Measurements from ENCODE around the gene FGD2. TPM values are rescaled to one million over a fixed set of nuclear protein-coding genes. Genes with fewer than 3 reads are reported as not detected.
A peak's percentile ranks its signal among the peaks of the same experiment; 100 is the strongest.

The FGD2 gene
- total RNA-seq, 1 experiment from 2014 or later, result 0.17 TPM

- Histone ChIP-seq H3K27me3 (ENCODE audit: control insufficient read depth, insufficient read depth, low read length) (no peaks in the 10 kb centered on the region), H3K36me3 (replicated peaks; ENCODE audit: control insufficient read depth, insufficient read depth, low read length) (no peaks in the 10 kb centered on the region), H3K4me3 (ENCODE audit: insufficient read depth, low read depth, low read length) (no peak overlapping the region)
- DNase-seq, result peak; percentile 12
Measured at GRCh38 chr6:37048851-37049757, 43.6 kb downstream of the FGD2 start.

- Histone ChIP-seq H3K27me3 (ENCODE audit: control insufficient read depth, insufficient read depth, low read length) (no peaks in the 10 kb centered on the region), H3K36me3 (replicated peaks; ENCODE audit: control insufficient read depth, insufficient read depth, low read length) (no peaks in the 10 kb centered on the region), H3K4me3 (ENCODE audit: insufficient read depth, low read depth, low read length) (no peak overlapping the region)
- DNase-seq, result no peak
Measured at GRCh38 chr6:37049758-37050044, 44.2 kb downstream of the FGD2 start.

GRCh38 chr6:37050045-37050853, 44.8 kb downstream of the FGD2 start:
- Histone ChIP-seq H3K4me3 (ENCODE audit: insufficient read depth, low read depth, low read length) (no peak overlapping the region), H3K36me3 (replicated peaks; ENCODE audit: control insufficient read depth, insufficient read depth, low read length) (no peaks in the 10 kb centered on the region), H3K27me3 (ENCODE audit: control insufficient read depth, insufficient read depth, low read length) (no peaks in the 10 kb centered on the region)
- no peak for DNase-seq

- no peak overlapping the region for H3K4me3 ChIP-seq (ENCODE audit: insufficient read depth, low read depth, low read length)
- no peak for DNase-seq
- H3K36me3 ChIP-seq (replicated peaks; ENCODE audit: control insufficient read depth, insufficient read depth, low read length), result no peaks in the 10 kb centered on the region
- H3K27me3 ChIP-seq (ENCODE audit: control insufficient read depth, insufficient read depth, low read length), result no peaks in the 10 kb centered on the region
Measured at GRCh38 chr6:37050854-37051137, 45.3 kb downstream of the FGD2 start.

- Histone ChIP-seq H3K36me3 (replicated peaks; ENCODE audit: control insufficient read depth, insufficient read depth, low read length) (no peaks in the 10 kb centered on the region), H3K27me3 (ENCODE audit: control insufficient read depth, insufficient read depth, low read length) (no peaks in the 10 kb centered on the region), H3K4me3 (ENCODE audit: insufficient read depth, low read depth, low read length) (no peak overlapping the region)
- DNase-seq, result peak; percentile 88
Measured at GRCh38 chr6:37051138-37052026, 45.9 kb downstream of the FGD2 start.

- Histone ChIP-seq H3K36me3 (replicated peaks; ENCODE audit: control insufficient read depth, insufficient read depth, low read length) (no peaks in the 10 kb centered on the region), H3K27me3 (ENCODE audit: control insufficient read depth, insufficient read depth, low read length) (no peaks in the 10 kb centered on the region), H3K4me3 (ENCODE audit: insufficient read depth, low read depth, low read length) (no peak overlapping the region)
- peak; percentile 89 for DNase-seq
Measured at GRCh38 chr6:37052027-37052628, 46.7 kb downstream of the FGD2 start.

GRCh38 chr6:37053683-37054082, 48.2 kb downstream of the FGD2 start:
- no peak for DNase-seq
- H3K36me3 ChIP-seq (replicated peaks; ENCODE audit: control insufficient read depth, insufficient read depth, low read length), result no peaks in the 10 kb centered on the region
- H3K27me3 ChIP-seq (ENCODE audit: control insufficient read depth, insufficient read depth, low read length), result no peaks in the 10 kb centered on the region
- H3K4me3 ChIP-seq (ENCODE audit: insufficient read depth, low read depth, low read length), result no peak overlapping the region

GRCh38 chr6:37054171-37054570, 48.7 kb downstream of the FGD2 start:
- H3K4me3 ChIP-seq (ENCODE audit: insufficient read depth, low read depth, low read length), result no peak overlapping the region
- no peaks in the 10 kb centered on the region for H3K27me3 ChIP-seq (ENCODE audit: control insufficient read depth, insufficient read depth, low read length)
- no peaks in the 10 kb centered on the region for H3K36me3 ChIP-seq (replicated peaks; ENCODE audit: control insufficient read depth, insufficient read depth, low read length)
- DNase-seq, result no peak

GRCh38 chr6:37054580-37054979, 49.1 kb downstream of the FGD2 start:
- DNase-seq, result no peak
- Histone ChIP-seq H3K4me3 (ENCODE audit: insufficient read depth, low read depth, low read length) (no peak overlapping the region), H3K36me3 (replicated peaks; ENCODE audit: control insufficient read depth, insufficient read depth, low read length) (no peaks in the 10 kb centered on the region), H3K27me3 (ENCODE audit: control insufficient read depth, insufficient read depth, low read length) (no peaks in the 10 kb centered on the region)

- Histone ChIP-seq H3K36me3 (replicated peaks; ENCODE audit: control insufficient read depth, insufficient read depth, low read length) (no peaks in the 10 kb centered on the region), H3K27me3 (ENCODE audit: control insufficient read depth, insufficient read depth, low read length) (no peaks in the 10 kb centered on the region), H3K4me3 (ENCODE audit: insufficient read depth, low read depth, low read length) (no peak overlapping the region)
- DNase-seq, result no peak
Measured at GRCh38 chr6:37056112-37056403, 50.6 kb downstream of the FGD2 start.

GRCh38 chr6:37056439-37057127, 51.1 kb downstream of the FGD2 start:
- peak; percentile 81 for DNase-seq
- Histone ChIP-seq H3K36me3 (replicated peaks; ENCODE audit: control insufficient read depth, insufficient read depth, low read length) (no peaks in the 10 kb centered on the region), H3K4me3 (ENCODE audit: insufficient read depth, low read depth, low read length) (no peak overlapping the region), H3K27me3 (ENCODE audit: control insufficient read depth, insufficient read depth, low read length) (no peaks in the 10 kb centered on the region)

- Histone ChIP-seq H3K4me3 (ENCODE audit: insufficient read depth, low read depth, low read length) (no peak overlapping the region), H3K27me3 (ENCODE audit: control insufficient read depth, insufficient read depth, low read length) (no peaks in the 10 kb centered on the region), H3K36me3 (replicated peaks; ENCODE audit: control insufficient read depth, insufficient read depth, low read length) (no peaks in the 10 kb centered on the region)
- no peak for DNase-seq
Measured at GRCh38 chr6:37057128-37057471, 51.6 kb downstream of the FGD2 start.

GRCh38 chr6:37057678-37058077, 52.2 kb downstream of the FGD2 start:
- Histone ChIP-seq H3K27me3 (ENCODE audit: control insufficient read depth, insufficient read depth, low read length) (no peaks in the 10 kb centered on the region), H3K4me3 (ENCODE audit: insufficient read depth, low read depth, low read length) (no peak overlapping the region), H3K36me3 (replicated peaks; ENCODE audit: control insufficient read depth, insufficient read depth, low read length) (no peaks in the 10 kb centered on the region; the same call in 1 of the 2 replicates)
- DNase-seq, result no peak

- Histone ChIP-seq H3K4me3 (ENCODE audit: insufficient read depth, low read depth, low read length) (no peak overlapping the region), H3K27me3 (ENCODE audit: control insufficient read depth, insufficient read depth, low read length) (no peaks in the 10 kb centered on the region), H3K36me3 (replicated peaks; ENCODE audit: control insufficient read depth, insufficient read depth, low read length) (no peaks in the 10 kb centered on the region; the same call in 1 of the 2 replicates)
- no peak for DNase-seq
Measured at GRCh38 chr6:37058084-37058586, 52.7 kb downstream of the FGD2 start.

All from H7 (cell line).